NCI-H1092 treated with DMSO at 0.1 percent for 48 hours (cell line): ENCODE measurements around the gene KLC1.
A peak's percentile ranks its signal among the peaks of the same experiment; 100 is the strongest.

Experiments
- DNase-seq: peaks from one replicate; lab custom pipeline; 2025; lab: John Stamatoyannopoulos, UW

Gene KLC1

DNA sequence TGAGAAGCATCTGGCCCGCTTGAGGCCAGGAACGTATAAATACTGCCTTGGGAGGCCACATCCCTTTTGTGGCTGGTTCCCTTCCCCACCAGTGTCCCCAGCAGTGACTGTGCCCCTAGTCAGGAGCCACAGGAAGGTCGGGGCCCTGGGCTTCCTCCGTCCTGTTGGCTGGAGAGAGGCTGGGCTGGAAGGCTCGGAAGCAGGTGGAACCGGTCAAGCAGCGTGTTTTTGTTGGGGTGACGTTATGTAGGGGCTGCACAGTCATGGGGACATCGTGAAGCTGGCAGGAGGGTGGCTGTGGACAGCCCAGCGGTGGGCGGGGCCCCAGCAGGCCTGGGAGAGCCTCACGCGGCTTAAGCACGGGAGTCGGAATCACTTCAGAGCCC lies 76.1 kb downstream of the KLC1 start:
- DNase-seq, result no peak

DNA sequence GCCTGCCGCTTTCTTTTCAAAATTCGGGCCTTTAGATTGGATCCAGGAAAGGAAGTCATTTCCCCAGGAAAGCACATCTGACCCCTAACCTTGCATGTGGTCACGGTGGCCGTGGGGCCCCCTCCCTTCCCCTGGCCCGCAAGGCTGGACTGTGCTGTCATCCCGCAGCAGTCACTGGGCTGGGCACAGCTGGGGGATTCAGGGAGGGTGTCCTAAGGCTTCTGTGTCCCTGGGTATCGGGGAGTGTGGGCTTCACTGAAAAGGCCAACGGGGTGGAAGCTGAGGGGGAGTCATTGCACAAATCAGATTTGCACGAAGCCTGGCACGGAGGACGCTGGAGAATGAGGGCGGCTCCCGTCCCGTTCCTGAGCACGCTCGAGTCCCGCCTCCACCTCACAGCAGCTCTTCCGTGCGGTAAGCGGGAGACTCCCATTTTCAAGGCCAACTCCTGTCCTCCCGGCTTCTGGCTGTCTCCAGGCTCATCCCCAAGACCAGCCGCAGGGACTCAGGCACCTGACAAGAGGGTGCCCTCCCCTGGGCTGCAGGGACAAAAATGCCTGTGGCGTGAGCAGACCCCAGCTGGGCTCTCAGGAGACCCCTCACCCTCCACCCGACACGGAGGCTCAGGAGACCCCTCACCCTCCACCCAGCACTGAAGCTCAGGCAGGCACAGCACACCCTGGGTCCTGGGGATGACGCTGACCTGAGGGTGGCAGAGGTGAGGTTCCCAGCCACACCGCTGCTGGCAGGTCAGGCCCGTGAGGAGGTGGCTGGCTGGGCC lies 76.7 kb downstream of the KLC1 start:
- DNase-seq, result no peak

DNA sequence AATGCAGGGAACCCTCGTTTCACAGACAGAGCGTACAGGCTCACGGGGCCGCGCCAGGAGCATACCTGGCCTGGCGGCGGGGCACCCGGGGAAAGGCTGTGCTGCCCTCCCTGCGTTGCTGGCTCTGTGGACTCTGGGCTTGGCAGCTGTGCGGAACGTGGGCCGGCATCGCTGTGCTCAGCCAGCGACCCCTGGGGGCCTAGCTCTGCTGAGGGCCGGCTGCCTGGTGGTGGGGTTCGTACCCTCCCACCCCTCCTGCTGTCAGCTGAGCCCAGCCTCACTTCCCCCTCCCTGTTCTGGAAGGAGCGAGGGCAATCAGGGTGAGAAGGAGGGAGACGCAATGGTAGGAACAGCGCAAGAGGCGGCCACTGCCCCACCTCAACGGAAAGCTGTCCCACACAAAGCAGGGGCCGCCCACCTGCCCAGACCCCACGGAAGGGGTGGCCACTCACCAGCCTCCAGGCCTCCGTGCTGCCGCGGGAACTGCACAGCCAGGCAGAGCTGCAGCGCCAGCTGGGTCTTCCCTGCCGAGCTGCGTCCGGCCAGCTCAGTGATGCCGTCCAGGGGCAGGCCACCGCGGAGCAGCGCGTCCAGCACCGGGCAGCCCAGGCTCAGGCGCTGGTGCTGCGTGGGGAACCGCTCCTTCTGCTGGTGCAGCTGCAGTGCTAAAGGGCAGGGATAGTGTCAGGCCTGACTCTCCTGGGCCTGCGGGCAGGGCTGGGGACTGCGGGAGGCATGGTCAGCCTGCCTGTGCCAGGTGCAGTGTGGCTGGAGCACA lies 77.7 kb downstream of the KLC1 start:
- DNase-seq, result no peak

DNA sequence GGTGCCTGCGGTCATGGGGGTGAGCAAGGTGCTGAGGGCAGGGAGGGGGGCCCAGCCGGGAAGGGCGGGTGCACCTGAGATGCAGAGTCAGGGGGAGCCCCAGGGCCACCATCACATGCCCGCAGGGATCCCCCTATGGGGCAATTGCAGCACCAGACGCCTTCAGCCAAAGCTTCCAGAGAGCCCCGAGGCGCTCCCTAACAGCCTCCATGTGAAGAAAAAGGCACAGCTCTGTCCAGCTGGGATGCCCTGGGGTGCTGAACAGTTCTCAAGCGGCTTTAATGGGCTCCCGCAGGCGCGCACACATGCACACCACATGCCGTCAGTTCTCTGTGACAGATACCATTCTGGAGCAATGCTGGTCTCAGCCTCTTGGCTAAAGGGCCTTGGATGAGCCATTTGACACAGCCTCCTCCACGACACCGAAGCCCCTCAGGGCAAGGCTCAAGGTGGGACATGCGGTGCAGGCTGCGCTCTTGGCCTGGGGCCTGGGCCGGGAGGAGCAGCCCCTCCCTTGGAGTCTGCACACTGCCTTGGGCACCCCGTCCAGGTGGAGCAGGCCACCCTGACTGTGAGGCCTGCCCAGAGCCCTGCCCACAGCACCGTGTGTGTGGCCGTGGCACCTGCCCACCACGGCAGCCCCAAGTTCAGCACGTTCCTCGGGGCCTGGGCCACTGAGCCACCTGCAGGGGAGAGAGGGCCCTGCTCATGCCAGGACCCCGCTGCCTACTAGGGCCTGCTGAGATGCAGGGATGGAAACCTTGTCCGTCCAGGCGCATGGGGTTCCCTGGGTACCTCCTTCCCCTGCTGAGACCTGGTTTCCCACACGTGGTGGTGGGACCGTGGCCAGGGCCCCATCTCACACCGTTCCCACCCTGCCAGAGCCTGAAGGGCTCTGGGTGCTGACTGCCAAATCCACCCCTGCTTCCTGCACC lies 78.6 kb downstream of the KLC1 start:
- no peak for DNase-seq

DNA sequence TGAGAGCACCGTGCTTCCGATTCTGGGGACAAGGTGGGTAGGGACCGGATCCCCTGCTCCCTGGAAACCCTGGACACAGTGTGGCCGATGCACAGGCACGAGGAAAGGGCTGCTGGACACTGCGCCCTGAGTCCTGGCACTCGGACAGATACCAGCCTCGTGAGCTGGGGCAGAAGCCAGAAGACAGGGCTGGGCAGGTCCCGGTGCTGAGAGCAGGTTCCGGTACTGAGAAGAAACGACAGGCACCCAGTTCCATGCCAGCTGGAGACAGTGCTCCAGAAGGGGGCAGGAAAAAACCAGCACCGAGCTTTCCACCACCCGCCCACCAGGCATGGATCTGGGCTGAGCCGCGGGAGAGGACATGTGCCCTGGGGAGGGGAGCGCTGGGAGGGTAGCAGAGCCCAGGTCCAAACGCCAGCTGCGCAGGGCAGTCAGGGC lies 79.8 kb downstream of the KLC1 start:
- DNase-seq, result no peak

DNA sequence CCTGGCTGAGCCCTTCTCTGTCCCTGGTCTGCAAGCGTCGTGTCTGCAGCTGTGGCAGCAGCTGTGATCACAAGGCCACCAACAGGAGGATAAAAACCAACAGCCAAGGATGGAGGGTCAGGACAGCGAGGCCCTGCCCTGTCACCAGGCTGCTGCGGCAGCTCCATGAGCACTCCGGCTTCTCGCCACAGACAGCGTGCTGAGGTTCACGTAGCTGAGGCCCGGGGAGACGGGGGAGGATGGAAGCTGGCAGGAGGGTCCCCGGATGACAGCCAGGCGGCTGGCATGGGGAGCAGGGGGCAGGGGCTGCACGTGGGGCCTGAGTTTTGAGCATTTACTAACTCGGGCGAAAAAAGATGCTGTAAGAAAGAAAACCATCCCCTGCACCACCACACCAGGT lies 80.8 kb downstream of the KLC1 start:
- no peak for DNase-seq

DNA sequence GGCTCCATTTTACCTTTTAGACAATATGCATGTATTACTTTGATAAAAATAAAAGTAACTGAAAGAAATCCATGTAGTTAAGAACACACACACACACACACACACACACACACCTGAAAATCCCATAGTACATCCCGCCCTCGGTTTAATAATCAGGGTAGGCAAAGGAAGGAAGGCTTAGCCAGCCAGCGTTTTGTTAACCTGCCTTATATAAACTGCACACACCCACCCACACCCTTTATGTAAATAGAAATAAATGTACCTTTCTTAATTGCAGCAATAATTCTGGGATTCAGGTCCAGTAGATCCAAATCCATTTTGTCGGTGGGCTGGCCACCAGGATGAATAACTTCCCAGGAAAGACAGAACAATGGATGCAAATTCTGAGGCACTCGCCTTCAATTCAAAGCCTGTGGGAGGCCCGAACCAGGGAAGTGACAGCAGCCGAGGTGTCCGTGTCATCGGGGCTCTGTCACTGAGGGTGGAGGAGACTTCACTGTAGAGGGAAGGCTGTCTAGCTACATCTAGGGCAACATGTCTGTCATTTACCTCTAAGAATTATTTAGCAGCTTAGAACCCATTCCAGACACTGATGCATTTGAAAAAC lies 81.9 kb downstream of the KLC1 start:
- DNase-seq, result no peak

DNA sequence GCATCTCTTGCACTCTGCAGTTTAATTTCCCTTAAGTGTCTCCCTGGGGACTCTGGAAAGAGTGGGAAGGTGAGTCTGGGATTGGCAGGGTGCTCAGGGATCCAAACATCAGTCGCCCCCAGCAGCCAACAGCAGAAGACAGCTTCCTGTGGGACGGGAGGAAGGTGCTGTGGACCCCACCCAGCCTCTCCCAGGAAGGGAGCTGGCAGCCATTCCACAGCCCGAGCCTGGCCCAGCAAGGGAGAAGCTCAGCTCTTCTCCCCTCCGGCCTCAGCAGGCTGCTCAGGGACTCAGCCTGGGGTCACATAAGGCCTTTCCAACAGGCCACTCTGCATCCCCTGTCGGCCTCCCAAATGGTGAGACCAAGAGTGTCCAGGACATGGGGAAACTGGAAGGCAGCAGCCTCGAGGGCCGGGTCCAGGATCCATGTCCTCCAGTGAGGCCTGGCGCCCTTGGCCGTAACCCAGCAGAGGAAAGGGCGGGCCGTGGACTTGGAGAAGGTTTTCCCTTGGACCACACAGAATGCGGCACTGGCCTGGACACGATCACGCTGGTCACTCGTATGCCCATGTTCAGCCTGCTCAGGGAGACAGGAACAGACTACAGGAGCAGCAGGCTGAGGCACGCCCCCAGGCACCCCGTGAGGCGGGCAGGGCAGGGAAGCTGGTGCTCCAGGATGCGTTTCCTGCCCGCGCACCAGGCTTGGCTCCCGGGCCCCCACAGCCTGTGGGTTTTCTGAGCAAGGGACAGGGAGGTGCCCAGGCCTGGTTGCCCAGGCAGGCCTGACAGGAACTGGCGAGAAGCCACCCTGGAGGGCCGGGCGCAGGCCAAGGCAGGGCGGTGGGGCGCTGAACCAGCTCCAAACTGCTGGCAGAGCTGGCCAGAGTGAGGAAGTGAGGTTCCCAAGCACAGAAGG lies 82.8 kb downstream of the KLC1 start:
- DNase-seq, result no peak

DNA sequence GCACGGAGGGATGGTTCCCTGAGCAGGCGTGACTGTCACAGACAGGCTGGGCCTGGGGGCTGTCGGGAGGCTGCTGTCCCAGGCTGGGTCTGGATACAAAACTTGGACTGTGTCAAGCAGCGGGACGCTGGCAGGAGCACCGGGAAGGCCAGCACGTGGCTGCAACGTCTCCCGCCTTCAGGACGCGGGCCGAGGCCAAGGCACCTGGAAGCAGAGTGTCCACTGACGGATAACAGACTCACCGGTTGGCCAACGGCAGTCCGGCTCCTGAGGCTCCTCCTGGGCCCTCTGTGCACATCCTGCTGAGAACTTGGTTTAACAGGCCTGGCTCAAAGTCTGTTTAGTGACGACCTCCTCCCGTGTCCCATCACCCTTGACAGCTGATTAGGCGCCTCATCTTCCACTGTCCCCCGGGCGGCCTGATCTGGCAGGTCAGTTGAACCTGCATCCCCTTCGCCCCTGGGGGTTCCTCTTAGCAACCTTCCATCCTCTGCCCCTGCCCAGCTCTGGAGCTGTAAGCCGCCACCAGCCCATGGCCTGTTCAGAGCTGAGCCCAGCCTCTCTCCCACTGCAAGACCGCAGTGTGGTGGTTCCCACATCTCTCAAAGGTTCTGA lies 83.7 kb downstream of the KLC1 start:
- DNase-seq, result no peak

DNA sequence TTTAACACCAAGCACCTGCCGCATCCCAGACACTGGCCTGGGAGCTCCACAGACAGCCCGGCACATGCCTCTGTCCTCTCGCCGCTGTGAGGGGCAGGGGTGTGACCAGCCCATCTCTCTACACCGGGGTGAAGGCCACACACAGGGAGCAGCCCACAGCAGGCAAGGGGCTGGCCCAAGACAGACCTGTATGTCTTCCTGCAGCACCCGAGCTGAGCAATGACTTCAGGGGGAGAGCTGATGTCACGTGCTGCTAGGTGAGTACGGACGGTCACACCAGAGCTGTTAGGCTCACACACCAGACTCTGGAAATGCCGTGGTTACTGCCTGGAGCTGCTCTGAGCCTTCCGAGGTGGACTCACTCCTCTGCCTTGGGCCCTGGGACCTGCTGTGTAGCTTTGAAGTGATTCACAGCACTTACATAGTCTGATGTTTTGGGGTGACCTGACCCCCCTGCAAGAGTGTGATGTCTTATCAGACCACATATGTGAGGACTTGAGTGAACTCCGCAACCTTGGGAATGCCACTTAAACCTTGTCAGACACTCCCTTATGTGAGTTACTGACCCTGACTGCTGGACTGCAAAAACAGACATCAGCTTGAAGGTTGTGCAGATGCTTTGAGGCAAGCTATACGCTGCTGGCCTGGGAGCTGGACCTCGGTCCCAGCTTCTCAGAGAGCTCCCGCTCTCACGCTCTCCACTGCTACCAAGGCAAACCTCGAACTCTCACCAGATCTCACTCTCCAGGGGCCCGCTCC lies 84.5 kb downstream of the KLC1 start:
- no peak for DNase-seq

DNA sequence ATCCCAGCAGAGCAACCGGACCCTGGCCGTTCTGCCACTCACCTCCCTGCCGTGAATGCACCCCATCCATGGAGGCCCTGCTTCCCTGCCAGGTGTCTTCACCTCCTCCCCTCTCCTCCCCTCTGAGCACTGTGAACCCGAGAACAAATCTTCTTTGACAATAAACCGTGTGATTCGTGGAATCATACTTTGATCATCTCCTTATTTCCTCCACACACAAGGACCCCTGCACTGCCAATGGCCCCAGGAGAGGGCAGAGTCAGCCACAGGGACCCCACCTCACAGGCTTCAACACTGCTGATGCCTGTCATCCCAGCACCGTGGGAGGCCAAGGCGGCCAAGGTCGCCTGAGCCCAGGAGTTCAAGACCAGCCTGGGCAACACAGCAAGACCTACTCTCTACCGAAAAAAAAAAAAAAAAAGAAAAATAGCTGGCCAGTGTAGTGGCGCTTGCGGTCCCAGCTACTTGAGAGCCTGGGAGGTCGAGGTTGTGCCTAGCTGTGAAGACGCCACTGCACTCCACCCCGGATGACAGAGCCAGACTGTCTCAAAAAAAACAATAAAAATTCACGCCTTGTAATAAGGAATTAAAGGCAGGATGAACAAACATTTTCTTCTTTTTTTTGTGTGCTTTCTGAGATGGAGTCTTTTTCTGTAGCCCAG lies 85.2 kb downstream of the KLC1 start:
- no peak for DNase-seq

DNA sequence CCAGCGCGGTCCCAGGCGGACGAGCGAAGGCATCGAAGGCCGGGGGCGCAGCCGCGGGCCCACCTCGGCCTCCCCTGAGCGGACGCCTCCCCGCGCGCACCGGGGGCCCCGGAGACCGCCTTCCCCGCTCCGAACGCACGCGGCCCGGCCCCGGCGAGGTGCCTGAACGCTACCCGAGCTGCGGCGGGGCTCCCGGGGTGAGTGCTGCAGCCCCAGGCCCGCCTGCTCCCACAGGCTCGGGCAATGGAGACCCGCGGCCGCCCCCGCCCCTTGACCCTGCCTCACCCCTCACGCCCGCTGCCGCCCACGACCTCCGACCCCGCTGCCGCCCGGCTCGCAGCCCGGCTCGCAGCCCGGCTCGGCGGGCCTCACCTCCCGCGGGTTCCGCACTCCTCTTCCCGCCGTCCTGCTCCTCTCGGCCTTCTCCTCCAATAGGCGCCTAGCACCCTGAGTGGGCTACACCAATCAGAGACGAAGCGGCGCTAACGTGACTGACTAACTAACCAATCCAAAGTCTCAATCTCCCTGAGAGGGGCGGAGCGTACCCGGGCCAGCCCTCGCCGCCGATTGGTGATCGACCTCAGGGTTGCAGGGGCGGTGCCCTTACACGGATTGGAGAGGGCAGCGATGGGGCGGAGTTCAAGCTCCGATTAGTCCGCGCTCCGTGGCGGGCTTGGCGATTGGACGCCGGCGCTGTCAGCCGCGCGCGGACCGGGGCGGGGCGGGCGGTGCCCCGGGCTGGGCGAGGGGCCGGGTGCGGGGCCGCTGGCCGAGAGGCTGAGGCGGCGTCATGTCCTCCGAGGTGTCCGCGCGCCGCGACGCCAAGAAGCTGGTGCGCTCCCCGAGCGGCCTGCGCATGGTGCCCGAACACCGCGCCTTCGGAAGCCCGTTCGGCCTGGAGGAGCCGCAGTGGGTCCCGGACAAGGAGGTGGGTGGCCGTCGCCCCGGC lies 86.3 kb downstream of the KLC1 start, which contains the start of the genes XRCC3 and ZFYVE21:
XRCC3 (minus strand) TSS at position 400 of the 949 bp plus-strand sequence. CDS start 4,364 bp downstream, outside the sequence.
ZFYVE21 (plus strand) TSS at position 759 of the 949 bp plus-strand sequence; CDS start at position 791, 32 bp downstream.
- peak; percentile 100 for DNase-seq

DNA sequence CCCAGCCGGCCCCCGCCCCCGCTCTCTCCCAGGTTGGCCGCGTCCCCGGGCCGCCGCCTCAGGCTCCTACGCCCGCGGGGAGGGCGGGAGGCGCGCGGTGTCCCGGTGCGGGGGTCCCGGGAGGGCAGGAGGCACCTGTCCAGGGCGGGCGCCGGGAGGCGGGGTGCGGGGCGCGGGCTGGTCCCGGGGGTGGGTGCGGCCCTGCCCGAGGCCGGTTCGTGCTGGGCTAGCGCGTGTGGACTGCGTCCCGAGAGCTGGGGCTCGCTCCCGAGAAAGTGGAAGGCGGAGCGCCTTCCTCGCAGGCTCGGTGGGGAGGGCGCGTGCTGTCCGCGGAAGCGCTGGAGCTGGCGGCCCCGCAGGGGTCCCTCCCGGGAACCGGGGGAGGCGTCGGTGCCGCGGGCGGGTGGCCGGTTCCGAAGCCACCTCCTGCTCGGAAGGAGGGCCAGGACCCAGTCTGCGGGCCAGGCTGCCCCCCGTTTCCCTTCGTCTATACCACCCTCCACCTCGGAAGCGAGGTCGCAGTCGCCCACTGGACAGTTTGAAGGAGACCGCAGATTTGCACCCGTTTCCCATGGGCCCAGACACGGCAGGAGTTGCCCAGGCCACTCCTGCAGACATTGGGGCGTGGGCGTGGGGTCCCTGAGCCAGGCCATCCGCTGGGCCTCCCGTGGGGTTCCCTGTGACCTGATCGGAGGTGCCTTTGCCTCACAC lies 87.2 kb downstream of the KLC1 start:
- no peak for DNase-seq

DNA sequence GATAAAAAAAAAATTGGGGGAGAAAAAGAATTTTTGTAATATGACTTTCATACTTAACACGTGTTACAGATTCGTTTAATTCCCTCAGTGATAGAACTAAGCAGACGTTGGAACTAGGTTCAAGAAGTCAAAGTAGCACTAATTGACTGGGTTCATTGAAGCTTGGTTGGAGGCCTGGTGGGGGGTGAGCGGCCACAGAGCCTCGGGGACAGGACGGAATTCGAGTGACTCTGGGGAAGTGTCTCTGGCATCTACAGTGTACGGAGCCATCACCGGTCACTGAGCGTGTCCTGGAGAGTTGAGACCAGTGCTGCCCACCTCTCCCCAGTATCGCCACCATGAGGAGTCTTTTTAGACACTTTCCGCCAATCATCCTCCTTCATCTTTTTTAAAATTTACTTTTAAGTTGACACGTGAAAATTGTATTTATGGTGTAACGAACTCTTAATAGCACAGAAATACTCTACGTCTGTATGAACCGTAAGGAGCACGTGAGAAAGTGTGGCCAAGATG lies 87.9 kb downstream of the KLC1 start:
- no peak for DNase-seq

DNA sequence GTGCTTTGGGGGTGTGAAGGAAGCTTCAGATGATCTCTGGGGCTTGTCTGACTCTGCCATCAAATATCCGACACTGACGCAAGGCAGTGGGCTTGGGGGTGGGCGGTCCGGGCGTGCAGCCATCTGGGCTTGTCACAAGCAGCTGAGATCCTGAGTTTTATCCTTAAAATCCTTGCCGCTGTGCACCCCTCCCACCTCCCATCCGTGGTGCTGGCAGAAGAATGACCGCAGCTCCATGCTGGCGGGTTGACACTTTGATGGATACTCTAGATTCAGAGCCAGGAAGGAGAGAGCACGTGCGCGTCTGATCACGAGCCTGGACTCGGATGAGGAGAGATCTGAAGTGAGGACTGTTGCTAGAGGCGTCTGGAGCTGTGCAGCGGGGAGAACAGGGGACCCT lies 89.6 kb downstream of the KLC1 start:
- DNase-seq, result no peak

DNA sequence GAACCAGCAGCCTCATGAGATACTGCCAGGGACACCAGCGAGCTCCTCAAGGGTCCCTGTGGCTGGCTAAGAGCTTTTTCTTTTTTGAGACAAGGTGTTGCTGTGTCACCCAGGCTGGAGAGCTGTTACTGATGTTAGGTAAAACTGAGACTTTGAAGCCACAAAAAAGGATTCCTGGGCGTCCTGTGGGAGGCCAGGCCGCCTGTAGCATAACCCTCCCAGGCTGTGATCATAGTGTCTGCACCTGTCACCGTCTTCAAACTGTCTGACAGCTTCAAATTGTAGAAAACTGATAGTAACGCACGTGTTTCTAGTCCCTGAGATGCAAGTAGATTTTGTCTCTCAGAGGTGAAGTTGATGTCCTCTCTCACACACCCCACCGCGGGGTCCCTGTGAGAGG lies 90.7 kb downstream of the KLC1 start:
- no peak for DNase-seq
